ENCODE measurements around the gene ZC3H12A. TPM values are rescaled to one million over a fixed set of nuclear protein-coding genes. Genes with fewer than 3 reads are reported as not detected.
A peak's percentile ranks its signal among the peaks of the same experiment; 100 is the strongest.

The ZC3H12A gene
- total RNA-seq, 4 donors from 2014 or later: 5.8 to 41.9 (median 28.8) TPM

- H3K4me3 ChIP-seq: no peak overlapping the region
- H3K27ac ChIP-seq: peak overlapping the region; percentile 69 to 77 (median 74)
- no peak for TF ChIP-seq EP300 (IDR thresholded peaks at IDR 0.05; ENCODE audit: low read depth)
- no peak for TF ChIP-seq POLR2AphosphoS5 (IDR thresholded peaks at IDR 0.05)
- TF ChIP-seq CTCF (IDR thresholded peaks at IDR 0.05): peak in 2 of 5 experiments; percentile 1 to 21
- TF ChIP-seq POLR2A (IDR thresholded peaks at IDR 0.05): no peak
- H3K9me3 ChIP-seq: no peaks in the 10 kb centered on the region
- intact Hi-C loops (cut with DNase I; ENCODE audit: low total_unique reads): loop anchor here (1.0 kb wide), 1 partner anchor 32 kb away; no protein-coding TSS in a partner anchor
- peaks cover 21 to 34% (median 29%) of the 10 kb centered on the region in 4 donors for H3K4me1 ChIP-seq
- in situ Hi-C loops (cut with MboI; ENCODE audit: low pct_ligation_motif_present in 1 of 4, low pct_unique_long_range_greater_than_20kb in 1 of 4, low sequenced_read_pairs in 3 of 4): no loop called here
- H3K36me3 ChIP-seq: peaks cover 0 to 28% (median 8%) of the 10 kb centered on the region in 4 donors
- no peaks in the 10 kb centered on the region for H3K27me3 ChIP-seq
- no peak for DNase-seq
- 75 to 88% methylated on average over 5 of the region's 5 CpGs for WGBS, 2 donors (ENCODE audit: low coverage in 1 of 2)
Observed at GRCh38 chr1:37487619-37487984, 13.2 kb downstream of the ZC3H12A start.

- no peaks in the 10 kb centered on the region for H3K9me3 ChIP-seq
- TF ChIP-seq EP300 (IDR thresholded peaks at IDR 0.05; ENCODE audit: low read depth): no peak
- no peak for TF ChIP-seq POLR2A (IDR thresholded peaks at IDR 0.05)
- no peak for TF ChIP-seq POLR2AphosphoS5 (IDR thresholded peaks at IDR 0.05)
- TF ChIP-seq CTCF (IDR thresholded peaks at IDR 0.05): no peak
- peaks cover 0 to 12% (median 9%) of the 10 kb centered on the region in 4 donors for H3K4me1 ChIP-seq
- intact Hi-C loops (cut with DNase I; ENCODE audit: low total_unique reads) (no loop called here), in situ Hi-C loops (cut with MboI; ENCODE audit: low pct_ligation_motif_present in 1 of 4, low pct_unique_long_range_greater_than_20kb in 1 of 4, low sequenced_read_pairs in 3 of 4) (loop anchor here in 1 of 4 donors (5.0 kb wide), 1 partner anchor 36 kb away; no protein-coding TSS in a partner anchor)
- no peak for DNase-seq
- H3K4me3 ChIP-seq: no peak overlapping the region
- no peak overlapping the region for H3K27ac ChIP-seq
- 73 to 83% methylated on average over 2 of the region's 2 CpGs for WGBS, 2 donors (ENCODE audit: low coverage in 1 of 2)
- no peaks in the 10 kb centered on the region for H3K27me3 ChIP-seq
- H3K36me3 ChIP-seq: peaks cover 0 to 34% (median 11%) of the 10 kb centered on the region in 4 donors
Observed at GRCh38 chr1:37493336-37494098, 19.1 kb downstream of the ZC3H12A start.

- no peak overlapping the region for H3K4me3 ChIP-seq
- WGBS, 2 donors (ENCODE audit: low coverage in 1 of 2): 85 to 100% methylated on average over 1 of the region's 1 CpG
- H3K27me3 ChIP-seq: no peaks in the 10 kb centered on the region
- TF ChIP-seq POLR2AphosphoS5 (IDR thresholded peaks at IDR 0.05) (no peak), POLR2A (IDR thresholded peaks at IDR 0.05) (no peak), EP300 (IDR thresholded peaks at IDR 0.05; ENCODE audit: low read depth) (no peak), CTCF (IDR thresholded peaks at IDR 0.05) (no peak)
- H3K27ac ChIP-seq: no peak overlapping the region
- peaks cover 3 to 31% (median 23%) of the 10 kb centered on the region in 4 donors for H3K4me1 ChIP-seq
- no peaks in the 10 kb centered on the region for H3K9me3 ChIP-seq
- DNase-seq: no peak
- in situ Hi-C loops (cut with MboI; ENCODE audit: low pct_ligation_motif_present in 1 of 4, low pct_unique_long_range_greater_than_20kb in 1 of 4, low sequenced_read_pairs in 3 of 4): no loop called here
- intact Hi-C loops (cut with DNase I; ENCODE audit: low total_unique reads): no loop called here
- H3K36me3 ChIP-seq: peaks cover 0 to 40% (median 16%) of the 10 kb centered on the region in 4 donors
Observed at GRCh38 chr1:37495875-37496274, 21.5 kb downstream of the ZC3H12A start.

GRCh38 chr1:37497832-37498231 is 23.5 kb downstream of the ZC3H12A start:
- intact Hi-C loops (cut with DNase I; ENCODE audit: low total_unique reads): no loop called here
- H3K36me3 ChIP-seq: peaks cover 0 to 39% (median 15%) of the 10 kb centered on the region in 4 donors
- 85% methylated on average over 2 of the region's 2 CpGs; no CpG with 5 or more reads in 1 of the 2 donors for WGBS, 2 donors (ENCODE audit: low coverage in 1 of 2)
- in situ Hi-C loops (cut with MboI; ENCODE audit: low pct_ligation_motif_present in 1 of 4, low pct_unique_long_range_greater_than_20kb in 1 of 4, low sequenced_read_pairs in 3 of 4): no loop called here
- H3K4me1 ChIP-seq: peaks cover 3 to 31% (median 23%) of the 10 kb centered on the region in 4 donors
- no peak overlapping the region for H3K4me3 ChIP-seq
- H3K27me3 ChIP-seq: no peaks in the 10 kb centered on the region
- TF ChIP-seq POLR2AphosphoS5 (IDR thresholded peaks at IDR 0.05) (peak in 1 of 3 donors; percentile 16), POLR2A (IDR thresholded peaks at IDR 0.05) (no peak), CTCF (IDR thresholded peaks at IDR 0.05) (no peak), EP300 (IDR thresholded peaks at IDR 0.05; ENCODE audit: low read depth) (no peak)
- peak overlapping the region; percentile 42 to 75 (median 60) for H3K27ac ChIP-seq
- DNase-seq: peak; percentile 68
- no peaks in the 10 kb centered on the region for H3K9me3 ChIP-seq

Measured in transverse colon (tissue), 4 donors.